ENCODE measurements around the gene ACOT8.
"Not testable (repeated sequence)": the region's sequence is repeated elsewhere in the genome, so short reads cannot be mapped to it uniquely, and the experiment has no call there.

ACOT8 gene

DNA sequence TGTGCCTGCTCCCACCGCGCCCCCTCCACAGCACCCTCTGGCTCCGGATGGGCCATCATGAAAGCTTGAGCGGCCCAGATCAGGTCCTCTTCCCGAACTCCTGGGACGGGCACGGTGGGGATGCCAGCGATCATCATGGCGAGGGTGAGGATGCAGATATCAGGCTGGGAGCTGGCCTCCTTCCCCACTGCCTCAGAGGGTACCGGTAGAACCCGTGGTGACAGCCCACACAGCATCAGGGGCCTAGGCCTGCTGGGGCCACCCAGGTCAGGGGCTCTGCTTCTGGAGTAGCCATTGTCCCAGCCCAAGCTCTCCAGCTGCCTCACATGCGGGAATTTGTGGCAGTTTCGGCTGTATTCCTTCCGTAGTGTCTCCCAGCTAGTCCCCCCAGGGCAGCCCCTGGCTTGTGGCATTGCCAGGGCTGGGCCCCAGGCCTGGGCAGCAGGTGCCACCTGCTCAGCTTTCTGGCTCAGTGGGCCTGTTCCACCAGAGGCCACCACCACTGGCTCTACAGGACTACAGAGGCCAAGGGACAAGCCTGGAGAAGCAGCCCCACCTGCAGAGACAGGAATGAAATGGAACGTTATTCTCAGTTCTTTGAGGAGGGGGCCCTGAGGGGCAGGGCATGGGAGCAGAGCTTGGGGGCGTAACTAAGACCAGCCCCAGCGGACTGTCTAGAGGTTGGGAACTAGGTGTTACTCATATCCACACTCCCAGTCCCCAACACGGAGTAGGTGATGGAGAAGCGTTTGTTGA is 29.6 kb upstream of the ACOT8 start:
- no peak for DNase-seq

- DNase-seq = no peak
Measured at GRCh38 chr20:45883100-45883469, 25.9 kb upstream of the ACOT8 start.

GRCh38 chr20:45882469-45883099 is 25.4 kb upstream of the ACOT8 start:
- DNase-seq = no peak

- DNase-seq = peak; percentile 96
Measured at GRCh38 chr20:45880988-45881788, 24.0 kb upstream of the ACOT8 start, which contains the start of gene ZSWIM1. Gene ZSWIM1 (plus strand): TSS chr20:45881227. CDS start chr20:45882593, 1,366 bp downstream.

DNA sequence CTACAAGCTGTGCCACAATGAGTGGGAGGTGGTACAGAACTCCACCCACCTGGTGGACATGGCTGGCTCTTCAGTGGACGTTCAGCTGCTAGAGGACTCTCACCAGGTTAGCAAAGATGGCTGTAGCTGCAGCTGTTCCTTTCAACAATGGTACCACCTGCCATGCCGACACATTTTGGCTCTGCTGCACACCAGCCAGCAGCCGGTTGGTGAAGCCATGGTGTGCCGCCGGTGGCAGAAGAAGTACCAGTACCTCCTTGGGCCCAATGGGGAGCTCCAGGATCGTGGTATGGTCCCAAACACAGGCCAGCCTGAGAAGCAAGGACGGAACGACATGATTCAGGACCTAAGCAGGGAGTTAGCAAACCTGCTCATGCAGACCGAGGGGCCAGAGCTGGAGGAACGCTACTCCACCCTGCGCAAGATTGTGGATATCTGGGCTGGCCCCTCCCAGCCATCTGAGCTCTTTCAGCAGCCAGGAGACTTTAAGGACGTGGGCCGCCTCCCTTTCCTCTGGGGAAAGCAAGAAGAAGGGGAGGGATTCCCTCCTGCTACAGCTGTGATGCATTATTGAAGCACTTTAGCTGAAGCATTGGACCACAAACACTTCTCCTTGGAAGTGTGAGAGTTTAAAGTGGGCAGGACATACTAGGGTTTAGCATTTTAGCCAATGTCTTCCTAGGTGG is 21.0 kb upstream of the ACOT8 start:
- no peak for DNase-seq

DNA sequence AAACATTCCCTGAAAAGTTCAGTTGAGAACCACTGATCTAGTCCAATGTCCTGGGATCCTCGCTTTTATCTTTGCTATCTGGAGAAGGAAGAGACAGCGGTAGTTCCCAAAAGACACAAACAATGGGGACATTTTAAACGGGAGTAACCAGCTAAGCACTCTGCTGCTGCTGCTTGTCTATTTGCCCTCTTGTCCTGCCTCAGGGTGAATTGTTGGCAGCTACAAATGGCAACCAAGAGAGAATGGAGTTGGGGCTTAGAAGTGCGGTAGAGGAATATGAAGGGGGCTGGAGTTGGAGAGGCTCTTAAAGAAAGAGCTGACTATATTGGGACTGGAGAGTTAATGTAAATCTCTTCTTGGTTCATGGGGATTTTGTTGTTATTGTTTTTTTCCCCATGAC is 17.4 kb upstream of the ACOT8 start:
- DNase-seq = no peak

DNA sequence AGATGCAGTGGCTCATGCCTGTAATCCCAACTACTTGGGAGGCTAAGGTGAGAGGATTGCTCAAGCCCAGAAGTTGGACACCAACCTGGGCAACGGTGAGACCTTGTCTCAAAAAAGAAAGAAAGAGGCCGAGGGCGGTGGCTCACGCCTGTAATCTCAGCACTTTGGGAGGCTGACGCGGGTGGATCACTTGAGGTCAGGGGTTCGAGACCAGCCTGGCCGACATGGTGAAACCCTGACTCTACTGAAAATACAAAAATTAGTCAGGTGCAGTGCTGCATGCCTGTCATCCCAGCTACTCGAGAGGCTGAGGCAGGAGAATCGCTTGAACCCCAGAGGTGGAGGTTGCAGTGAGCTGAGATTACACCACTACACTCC is 16.9 kb upstream of the ACOT8 start:
- not testable (repeated sequence) for DNase-seq

DNA sequence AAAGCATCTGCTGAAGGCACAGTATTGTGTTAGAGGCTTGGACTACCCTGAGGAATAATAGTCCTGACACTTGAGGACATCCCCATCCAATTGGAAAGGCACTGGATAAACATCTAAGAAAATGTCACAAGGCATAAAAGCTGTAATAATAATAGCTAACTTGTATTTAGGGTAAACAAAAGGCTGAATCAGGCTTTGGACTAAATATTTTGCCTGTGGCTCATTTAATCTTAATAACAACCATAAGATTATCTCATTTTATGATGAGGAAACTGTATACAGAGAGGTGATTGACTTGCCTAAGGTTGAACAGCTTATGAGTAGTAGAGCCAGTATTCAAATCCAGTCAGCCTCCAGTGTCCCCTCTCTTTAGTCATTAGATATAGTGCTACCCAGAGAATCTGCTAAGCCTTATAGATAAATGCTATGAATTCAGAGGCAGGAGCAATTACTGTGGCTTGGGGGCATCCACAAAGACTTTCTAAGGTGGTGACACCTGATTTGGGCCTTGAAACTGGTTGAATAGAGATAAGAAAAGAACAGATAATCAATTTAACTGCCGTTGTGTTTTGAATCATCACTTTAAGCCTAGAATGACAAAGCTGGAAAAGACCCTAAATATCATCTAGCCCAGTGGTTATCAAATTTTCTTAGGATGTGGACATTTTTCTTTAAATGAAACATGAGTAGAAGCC is 16.4 kb upstream of the ACOT8 start:
- DNase-seq = no peak

- DNase-seq = no peak
Measured at GRCh38 chr20:45872626-45873025, 15.4 kb upstream of the ACOT8 start.

- no peak for DNase-seq
Measured at GRCh38 chr20:45867819-45868176, 10.6 kb upstream of the ACOT8 start.

- DNase-seq = no peak
Measured at GRCh38 chr20:45867136-45867818, 10.1 kb upstream of the ACOT8 start.

- no peak for DNase-seq
Measured at GRCh38 chr20:45866454-45866853, 9.3 kb upstream of the ACOT8 start.

- DNase-seq = no peak
Measured at GRCh38 chr20:45863543-45864470, 6.6 kb upstream of the ACOT8 start.

GRCh38 chr20:45861221-45862075 is 4.3 kb upstream of the ACOT8 start:
- peak; percentile 51 for DNase-seq

DNA sequence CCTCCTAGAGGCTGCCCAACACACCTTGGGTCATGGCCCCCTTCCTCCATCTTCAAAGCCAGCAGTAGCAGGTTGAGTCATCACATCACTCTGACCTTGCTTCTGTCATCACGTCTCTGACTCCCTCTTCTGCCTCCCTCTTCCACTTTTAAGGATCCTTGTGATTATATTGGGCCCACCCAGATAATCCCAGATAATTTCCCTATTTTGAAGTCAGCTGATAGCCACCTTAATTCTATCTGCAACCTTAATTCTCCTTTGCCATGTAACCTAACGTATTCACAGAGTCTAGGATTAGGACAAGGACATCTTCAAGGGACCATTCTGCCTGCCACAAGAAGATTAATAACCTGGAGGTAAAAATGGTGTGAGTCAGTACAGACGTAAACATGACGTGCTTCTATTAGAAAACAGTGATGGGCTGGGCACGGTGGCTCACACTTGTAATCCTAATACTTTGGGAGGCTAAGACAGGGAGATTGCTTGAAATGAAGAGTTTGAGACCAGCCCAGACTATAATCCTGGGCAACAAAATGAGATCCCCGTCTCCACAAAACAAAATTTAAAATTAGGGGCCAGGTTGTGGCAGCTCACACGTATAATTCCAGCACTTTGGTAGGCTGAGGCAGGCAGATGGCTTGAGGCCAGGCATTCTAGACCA is 3.5 kb upstream of the ACOT8 start:
- DNase-seq = no peak

DNA sequence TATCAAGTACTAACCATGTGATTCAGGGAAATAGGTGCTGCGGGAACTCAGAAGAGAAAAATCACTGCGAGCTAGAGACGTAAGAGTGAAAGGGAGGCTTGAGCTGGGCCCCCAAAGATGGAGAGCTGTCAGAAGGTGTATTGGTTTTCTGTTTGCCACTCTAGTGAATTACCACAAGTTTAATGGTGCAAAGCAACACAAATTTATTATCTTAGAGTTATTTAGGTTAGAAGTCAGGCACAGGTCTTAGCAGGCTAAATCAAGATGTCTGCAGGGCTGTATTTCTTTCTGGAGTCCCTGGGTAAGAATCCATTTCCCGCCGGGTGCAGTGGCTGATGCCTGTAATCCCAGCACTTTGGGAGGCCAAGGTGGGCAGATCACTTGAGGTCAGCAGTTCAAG is 2.7 kb upstream of the ACOT8 start:
- no peak for DNase-seq

DNA sequence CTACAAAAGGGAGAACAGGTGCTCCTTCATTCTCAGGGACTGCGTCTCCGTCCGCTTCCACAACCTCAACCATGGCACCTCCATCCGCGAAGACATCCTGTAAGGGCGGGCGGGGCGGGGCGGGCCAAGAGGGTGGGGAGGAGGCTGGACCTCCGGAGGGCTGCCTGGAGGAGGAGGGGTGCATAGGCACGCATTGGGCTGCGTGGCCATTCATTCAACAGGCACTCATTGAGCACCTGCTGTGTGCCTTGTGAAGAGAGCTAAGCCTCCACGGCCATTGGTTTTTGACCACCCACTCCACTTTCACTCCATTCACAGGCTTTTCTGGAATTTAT is 657 bp upstream of the ACOT8 start:
- DNase-seq = no peak

- DNase-seq = no peak
Measured at GRCh38 chr20:45853484-45853883, 3.7 kb downstream of the ACOT8 start.

DNA sequence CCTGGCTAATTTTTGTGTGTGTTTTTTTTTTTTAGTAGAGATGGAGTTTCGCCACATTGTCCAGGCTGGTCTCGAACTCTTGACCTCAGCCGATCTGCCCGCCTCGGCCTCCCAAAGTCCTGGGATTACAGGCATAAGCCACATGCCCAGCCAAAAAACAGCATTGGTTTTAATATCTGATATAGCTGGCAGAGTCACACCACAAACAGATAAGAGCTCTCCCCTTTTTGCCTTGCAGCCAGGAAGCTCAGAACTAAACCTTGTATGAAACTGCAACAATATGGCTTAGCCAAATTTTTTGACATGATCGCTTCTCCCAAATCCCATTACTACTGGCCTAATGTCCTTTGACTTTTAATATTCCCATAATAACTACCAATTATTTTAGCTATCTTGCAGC is 4.9 kb downstream of the ACOT8 start:
- no peak for DNase-seq

GRCh38 chr20:45851501-45851900 is 5.7 kb downstream of the ACOT8 start:
- DNase-seq = no peak

All from NCI-H1694 (cell line).